ENCODE results near the gene SLC5A10. TPM values are rescaled to one million over a fixed set of nuclear protein-coding genes. Genes with fewer than 3 reads are reported as not detected.

The SLC5A10 gene
- not detected for total RNA-seq (2021; ENCODE audit: unreplicated experiment)
- polyA plus RNA-seq (2012; ENCODE audit: insufficient read length): not detected
- percentile 7 among the genes with signal in this experiment for Bru-seq, nascent RNA
- BruChase-seq, experiment 1, labeled RNA remaining after a 2-hour chase: percentile 16 among the genes with signal in this experiment
- percentile 12 among the genes with signal in this experiment for BruChase-seq, experiment 2, labeled RNA remaining after a 6-hour chase
- long read RNA-seq, partial matches to known transcripts: 0 of 7 reads
- long read RNA-seq, other reads (novel, unspliced or antisense): 7 of 7 reads

DNA sequence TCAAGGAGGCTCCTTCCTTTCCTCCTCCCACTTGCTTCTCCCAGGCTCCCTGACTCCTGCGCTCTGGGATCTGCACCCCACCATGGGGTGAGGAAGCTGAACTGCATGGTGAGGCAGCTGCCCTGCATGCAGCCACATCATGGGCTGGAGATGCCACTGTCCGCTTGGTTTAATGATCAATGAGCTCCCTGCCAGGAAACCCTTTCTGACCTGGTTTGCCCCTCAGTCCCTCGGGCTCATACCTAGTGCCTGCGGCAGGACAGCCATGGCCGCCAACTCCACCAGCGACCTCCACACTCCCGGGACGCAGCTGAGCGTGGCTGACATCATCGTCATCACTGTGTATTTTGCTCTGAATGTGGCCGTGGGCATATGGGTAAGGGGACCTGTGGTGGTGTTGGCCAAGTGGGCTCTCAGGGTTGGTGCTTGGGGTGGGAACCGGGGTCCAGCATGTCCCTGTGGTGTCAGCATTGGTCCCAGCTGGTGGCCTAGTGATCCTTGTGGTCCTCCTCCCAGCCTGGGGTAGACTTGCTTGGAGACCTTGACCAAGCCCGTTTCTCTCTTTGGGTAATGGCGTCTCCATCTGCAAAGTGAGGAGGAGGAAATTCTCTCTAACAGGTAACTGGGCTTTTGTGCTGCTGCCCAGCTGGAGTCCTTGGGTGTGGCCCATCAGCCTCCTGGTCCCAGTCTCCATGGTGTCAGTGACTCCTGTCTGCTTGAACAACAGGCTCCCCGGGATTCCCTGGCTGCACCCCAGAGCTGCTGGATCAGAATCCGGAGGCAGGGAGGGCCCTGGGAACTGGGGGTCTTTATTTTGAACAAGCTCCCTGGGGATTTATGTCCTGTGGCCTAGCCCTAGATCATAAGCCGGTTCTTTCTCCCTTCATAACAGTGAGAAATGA lies at the start of gene SLC5A10:
Gene SLC5A10, plus strand, starts transcription at position 225 of the 902 bp plus-strand sequence. Its CDS starts 41 bp downstream, at position 266.
- intact Hi-C loops (cut with micrococcal nuclease; ENCODE audit: unreplicated experiment): no loop called here
- no peaks in the 10 kb centered on the region for H3K9me3 ChIP-seq (ENCODE audit: control insufficient read depth, insufficient read depth, low read depth, low read length)

DNA sequence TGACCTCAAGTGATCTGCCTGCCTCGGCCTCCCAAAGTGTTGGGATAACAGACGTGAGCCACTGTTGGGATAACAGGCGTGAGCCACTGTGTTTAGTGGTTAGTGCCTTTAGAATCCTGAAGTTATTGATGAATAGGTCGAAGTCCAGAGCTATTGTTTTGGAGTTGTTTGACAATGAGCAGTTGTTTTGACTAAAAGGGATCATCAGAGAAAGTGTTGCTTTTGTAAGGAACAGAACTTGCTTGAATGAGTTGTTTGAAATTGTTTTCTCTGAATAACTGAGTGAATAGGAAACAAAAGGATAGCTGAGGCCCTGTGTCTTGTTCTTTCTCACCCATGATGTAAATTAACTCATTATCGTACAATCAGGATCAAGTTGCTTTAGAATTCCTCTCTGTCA lies 47.5 kb upstream of the SLC5A10 start:
- H3K27me3 ChIP-seq (ENCODE audit: control insufficient read depth, insufficient read depth, low read length): no peaks in the 10 kb centered on the region
- ATAC-seq (no peak), DNase-seq (ENCODE audit: low read depth, low spot score) (no peak)
- ChIA-PET CTCF (no interaction called here), POLR2A (no interaction called here)
- in situ Hi-C loops (cut with HindIII; ENCODE audit: low pct_unique_long_range_greater_than_20kb, low sequenced_read_pairs) (no loop called here), intact Hi-C loops (cut with micrococcal nuclease; ENCODE audit: unreplicated experiment) (no loop called here)
- H3K4me1 ChIP-seq (ENCODE audit: control insufficient read depth, insufficient read depth, low read length): no peaks in the 10 kb centered on the region
- TF ChIP-seq POLR2AphosphoS5 (IDR thresholded peaks at IDR 0.05; ENCODE audit: low read depth, low read length) (no peak), TCF7L2 (IDR thresholded peaks at IDR 0.05; ENCODE audit: low read depth, low read length) (no peak), SIN3A (IDR thresholded peaks at IDR 0.05; ENCODE audit: borderline replicate concordance, insufficient read depth, low read depth, low read length) (no peak)
- TF ChIP-seq, protein P1, sequence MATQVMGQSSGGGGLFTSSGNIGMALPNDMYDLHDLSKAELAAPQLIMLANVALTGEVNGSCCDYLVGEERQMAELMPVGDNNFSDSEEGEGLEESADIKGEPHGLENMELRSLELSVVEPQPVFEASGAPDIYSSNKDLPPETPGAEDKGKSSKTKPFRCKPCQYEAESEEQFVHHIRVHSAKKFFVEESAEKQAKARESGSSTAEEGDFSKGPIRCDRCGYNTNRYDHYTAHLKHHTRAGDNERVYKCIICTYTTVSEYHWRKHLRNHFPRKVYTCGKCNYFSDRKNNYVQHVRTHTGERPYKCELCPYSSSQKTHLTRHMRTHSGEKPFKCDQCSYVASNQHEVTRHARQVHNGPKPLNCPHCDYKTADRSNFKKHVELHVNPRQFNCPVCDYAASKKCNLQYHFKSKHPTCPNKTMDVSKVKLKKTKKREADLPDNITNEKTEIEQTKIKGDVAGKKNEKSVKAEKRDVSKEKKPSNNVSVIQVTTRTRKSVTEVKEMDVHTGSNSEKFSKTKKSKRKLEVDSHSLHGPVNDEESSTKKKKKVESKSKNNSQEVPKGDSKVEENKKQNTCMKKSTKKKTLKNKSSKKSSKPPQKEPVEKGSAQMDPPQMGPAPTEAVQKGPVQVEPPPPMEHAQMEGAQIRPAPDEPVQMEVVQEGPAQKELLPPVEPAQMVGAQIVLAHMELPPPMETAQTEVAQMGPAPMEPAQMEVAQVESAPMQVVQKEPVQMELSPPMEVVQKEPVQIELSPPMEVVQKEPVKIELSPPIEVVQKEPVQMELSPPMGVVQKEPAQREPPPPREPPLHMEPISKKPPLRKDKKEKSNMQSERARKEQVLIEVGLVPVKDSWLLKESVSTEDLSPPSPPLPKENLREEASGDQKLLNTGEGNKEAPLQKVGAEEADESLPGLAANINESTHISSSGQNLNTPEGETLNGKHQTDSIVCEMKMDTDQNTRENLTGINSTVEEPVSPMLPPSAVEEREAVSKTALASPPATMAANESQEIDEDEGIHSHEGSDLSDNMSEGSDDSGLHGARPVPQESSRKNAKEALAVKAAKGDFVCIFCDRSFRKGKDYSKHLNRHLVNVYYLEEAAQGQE (IDR thresholded peaks at IDR 0.05; ENCODE audit: insufficient read depth in 1 of 2, low read depth in 2 of 2, low read length in 1 of 2): no peak
- TF ChIP-seq, protein P2, sequence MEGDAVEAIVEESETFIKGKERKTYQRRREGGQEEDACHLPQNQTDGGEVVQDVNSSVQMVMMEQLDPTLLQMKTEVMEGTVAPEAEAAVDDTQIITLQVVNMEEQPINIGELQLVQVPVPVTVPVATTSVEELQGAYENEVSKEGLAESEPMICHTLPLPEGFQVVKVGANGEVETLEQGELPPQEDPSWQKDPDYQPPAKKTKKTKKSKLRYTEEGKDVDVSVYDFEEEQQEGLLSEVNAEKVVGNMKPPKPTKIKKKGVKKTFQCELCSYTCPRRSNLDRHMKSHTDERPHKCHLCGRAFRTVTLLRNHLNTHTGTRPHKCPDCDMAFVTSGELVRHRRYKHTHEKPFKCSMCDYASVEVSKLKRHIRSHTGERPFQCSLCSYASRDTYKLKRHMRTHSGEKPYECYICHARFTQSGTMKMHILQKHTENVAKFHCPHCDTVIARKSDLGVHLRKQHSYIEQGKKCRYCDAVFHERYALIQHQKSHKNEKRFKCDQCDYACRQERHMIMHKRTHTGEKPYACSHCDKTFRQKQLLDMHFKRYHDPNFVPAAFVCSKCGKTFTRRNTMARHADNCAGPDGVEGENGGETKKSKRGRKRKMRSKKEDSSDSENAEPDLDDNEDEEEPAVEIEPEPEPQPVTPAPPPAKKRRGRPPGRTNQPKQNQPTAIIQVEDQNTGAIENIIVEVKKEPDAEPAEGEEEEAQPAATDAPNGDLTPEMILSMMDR (IDR thresholded peaks at IDR 0.05): no peak
- no peaks in the 10 kb centered on the region; the same call in 1 of the 2 replicates for H3K36me3 ChIP-seq (ENCODE audit: control insufficient read depth, insufficient read depth, low read length)
- H3K27ac ChIP-seq (ENCODE audit: low read length): no peak overlapping the region
- H3K4me3 ChIP-seq (ENCODE audit: low read depth in 2 of 2, low read length in 2 of 2): no peak overlapping the region
- BruUV-seq (replicated peaks): no TSS peak
- no peaks in the 10 kb centered on the region for H3K9me3 ChIP-seq (ENCODE audit: control insufficient read depth, insufficient read depth, low read depth, low read length)

More for the DNA sequence above, at the start of gene SLC5A10:
- Histone ChIP-seq H3K36me3 (ENCODE audit: control insufficient read depth, insufficient read depth, low read length) (no peaks in the 10 kb centered on the region), H3K27ac (ENCODE audit: low read length) (no peak within 1 kb of the TSS), H3K4me1 (ENCODE audit: control insufficient read depth, insufficient read depth, low read length) (no peaks in the 10 kb centered on the region), H3K27me3 (ENCODE audit: control insufficient read depth, insufficient read depth, low read length) (no peaks in the 10 kb centered on the region), H3K4me3 (ENCODE audit: low read depth in 2 of 2, low read length in 2 of 2) (no peak within 1 kb of the TSS)
- TF ChIP-seq SIN3A (IDR thresholded peaks at IDR 0.05; ENCODE audit: borderline replicate concordance, insufficient read depth, low read depth, low read length): no peak
- TF ChIP-seq, protein P1 (IDR thresholded peaks at IDR 0.05; ENCODE audit: insufficient read depth in 1 of 2, low read depth in 2 of 2, low read length in 1 of 2): no peak
- no peak for TF ChIP-seq TCF7L2 (IDR thresholded peaks at IDR 0.05; ENCODE audit: low read depth, low read length)
- TF ChIP-seq, protein P2 (IDR thresholded peaks at IDR 0.05): no peak
- BruUV-seq (replicated peaks): no TSS peak
- in situ Hi-C loops (cut with HindIII; ENCODE audit: low pct_unique_long_range_greater_than_20kb, low sequenced_read_pairs): no loop called here
- CTCF ChIA-PET: interaction anchor here (0.7 to 1.6 kb wide), 2 partner anchors 9 to 14 kb away, joined by 3 to 5 read pairs; no protein-coding TSS in a partner anchor
- DNase-seq (ENCODE audit: low read depth, low spot score): no peak
- peak; percentile 72; the same call in 1 of the 2 replicates for ATAC-seq
- POLR2A ChIA-PET: no interaction called here

Data from Panc1 (cell line).